HG02973 (cell line): ENCODE results near the gene DDX11.
"Not testable (repeated sequence)": the region's sequence is repeated elsewhere in the genome, so short reads cannot be mapped to it uniquely, and the experiment has no call there.

Source experiments
- ATAC-seq: cut with Tn5 transposase; IDR thresholded peaks from one replicate; pipeline ENCODE4 v1.9.1; 2021; ENCODE audit warnings: moderate library complexity; ENCODE audit not compliant: unreplicated experiment

DDX11 gene

GRCh38 chr12:31098363-31098762 is 24.7 kb downstream of the DDX11 start:
- ATAC-seq, result not testable (repeated sequence)

- ATAC-seq, result not testable (repeated sequence)
Measured at GRCh38 chr12:31098771-31099170, 25.1 kb downstream of the DDX11 start.

GRCh38 chr12:31099434-31099833 is 25.8 kb downstream of the DDX11 start:
- ATAC-seq, result not testable (repeated sequence)

- ATAC-seq, result not testable (repeated sequence)
Measured at GRCh38 chr12:31100503-31101208, 27.0 kb downstream of the DDX11 start.

- not testable (repeated sequence) for ATAC-seq
Measured at GRCh38 chr12:31102125-31102524, 28.5 kb downstream of the DDX11 start.

GRCh38 chr12:31102596-31102995 is 28.9 kb downstream of the DDX11 start:
- not testable (repeated sequence) for ATAC-seq

- not testable (repeated sequence) for ATAC-seq
Measured at GRCh38 chr12:31103561-31103975, 29.9 kb downstream of the DDX11 start.

GRCh38 chr12:31104220-31104619 is 30.6 kb downstream of the DDX11 start:
- not testable (repeated sequence) for ATAC-seq

- not testable (repeated sequence) for ATAC-seq
Measured at GRCh38 chr12:31104773-31105172, 31.1 kb downstream of the DDX11 start.

GRCh38 chr12:31105668-31106067 is 32.0 kb downstream of the DDX11 start:
- ATAC-seq, result no peak

- ATAC-seq, result no peak
Measured at GRCh38 chr12:31106101-31106803, 32.6 kb downstream of the DDX11 start.

GRCh38 chr12:31109773-31110172 is 36.1 kb downstream of the DDX11 start:
- not testable (repeated sequence) for ATAC-seq

GRCh38 chr12:31110263-31110662 is 36.6 kb downstream of the DDX11 start:
- ATAC-seq, result not testable (repeated sequence)

- ATAC-seq, result not testable (repeated sequence)
Measured at GRCh38 chr12:31115092-31115601, 41.5 kb downstream of the DDX11 start.

- not testable (repeated sequence) for ATAC-seq
Measured at GRCh38 chr12:31116846-31117202, 43.2 kb downstream of the DDX11 start.

- ATAC-seq, result peak; percentile 50
Measured at GRCh38 chr12:31117203-31118011, 43.7 kb downstream of the DDX11 start.

- peak; percentile 64 for ATAC-seq
Measured at GRCh38 chr12:31118347-31119191, 44.9 kb downstream of the DDX11 start.

- ATAC-seq, result peak; percentile 21
Measured at GRCh38 chr12:31119192-31119802, 45.6 kb downstream of the DDX11 start.

GRCh38 chr12:31119803-31120211 is 46.1 kb downstream of the DDX11 start:
- no peak for ATAC-seq
